Right lung (tissue), 5 donors: ENCODE measurements around the gene NEUROD1. TPM values are rescaled to one million over a fixed set of nuclear protein-coding genes. Genes with fewer than 3 reads are reported as not detected.

Experiments used
- DNase-seq, 2 donors: peaks; one replicate each; pipeline ENCODE4 v3.0.0-alpha.2; 2013
- polyA plus RNA-seq, 5 donors: library from polyadenylated mRNA; unstranded; fragments of 120-200 nt; gene quantifications; one replicate each; pipeline versions ENCODE4 v1.2.1 to v1.2.3, GENCODE V29; 2013; ENCODE audit warnings: inconsistent platforms in 1 of 5, low replicate concordance in 1 of 5; ENCODE audit not compliant: insufficient read length in 5 of 5, insufficient read depth in 1 of 5

The NEUROD1 gene
- polyA plus RNA-seq, 5 donors: 0.60 to 2.1 (median 1.1) TPM

- DNase-seq: no peak
Observed at GRCh38 chr2:181643151-181643550, 37.2 kb downstream of the NEUROD1 start.

- no peak for DNase-seq
Observed at GRCh38 chr2:181642086-181642485, 38.2 kb downstream of the NEUROD1 start.

GRCh38 chr2:181639686-181640085, 40.6 kb downstream of the NEUROD1 start:
- no peak for DNase-seq

DNA sequence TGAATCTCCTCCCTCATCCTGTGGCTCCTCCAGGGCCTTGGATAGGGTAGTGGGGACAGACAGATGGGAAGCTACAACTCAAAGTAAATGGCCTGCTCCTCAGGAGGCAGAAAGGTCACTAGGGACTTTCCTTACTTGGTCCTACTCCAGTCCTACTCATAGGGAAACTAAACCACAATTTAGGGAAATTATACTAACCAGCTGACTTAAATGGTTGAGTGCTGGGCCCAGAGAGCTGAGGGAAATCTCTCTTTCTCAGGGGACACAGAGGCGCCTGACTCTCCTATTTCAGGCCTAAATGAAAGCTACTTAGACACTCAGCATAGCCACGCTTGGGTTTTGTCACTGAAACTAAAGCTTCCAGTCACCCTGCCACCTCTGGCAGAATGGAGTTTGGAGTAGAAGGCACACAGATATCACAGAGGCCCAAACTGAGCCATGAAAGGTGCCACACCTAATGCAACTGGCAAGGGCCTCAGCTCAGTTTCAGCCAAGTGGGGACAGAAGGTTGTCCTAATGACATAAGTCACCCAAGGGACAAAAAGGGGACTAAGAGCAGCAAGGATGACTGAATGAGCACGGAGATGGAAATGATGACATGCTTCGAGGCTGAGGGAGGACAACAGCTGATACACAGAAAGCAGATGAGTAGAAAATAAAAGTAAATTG, 47.5 kb downstream of the NEUROD1 start:
- DNase-seq: no peak

GRCh38 chr2:181628590-181629585, 51.4 kb downstream of the NEUROD1 start:
- DNase-seq: no peak

- DNase-seq: no peak
Observed at GRCh38 chr2:181627545-181627944, 52.8 kb downstream of the NEUROD1 start.

- no peak for DNase-seq
Observed at GRCh38 chr2:181626671-181627070, 53.6 kb downstream of the NEUROD1 start.

Other genes with a start within 250 kb of the NEUROD1 start
- gene ITGA4, start 223.1 kb downstream of the NEUROD1 start, polyA plus RNA-seq: 10 to 100 TPM; 14.3 to 29.4 (median 25.3) TPM
- 10 to 100 TPM in 1 of 5 donors, 1 to 10 TPM in 4; 7.1 to 10.6 (median 8.5) TPM for gene CERKL, start 23.4 kb downstream of the NEUROD1 start, polyA plus RNA-seq
- 100 to 1,000 TPM in 3 of 5 donors, 10 to 100 TPM in 2; 67.4 to 123 (median 106) TPM for gene ITPRID2, start 211.2 kb upstream of the NEUROD1 start, polyA plus RNA-seq